Caco-2 (cell line): ENCODE measurements around the gene REC114. TPM values are rescaled to one million over a fixed set of nuclear protein-coding genes. Genes with fewer than 3 reads are reported as not detected.

Experiments used
- BruUV-seq: library from RNA; stranded (reverse); fragments of 400-500 nt; replicated peaks from 2 replicates; lab custom pipeline; 2021; lab: Mats Ljungman, UMichigan
- CTCF ChIA-PET: fragments of 300-600 bp; sonication (Branson Sonifier 250); formaldehyde crosslinking; loops from one replicate; lab custom pipeline; 2022; ENCODE audit warnings: antibody characterized with exemption; lab: Charles Lee
- POLR2A ChIA-PET: fragments of 300-600 bp; sonication (Branson Sonifier 250); formaldehyde crosslinking; loops from one replicate; lab custom pipeline; 2022; ENCODE audit warnings: antibody characterized with exemption; lab: Charles Lee
- DNase-seq, 2 experiments: peaks; one replicate each; pipeline versions ENCODE4 v3.0.0 to v3.0.0-alpha.2; 2020 to 2022
- H3K27me3 ChIP-seq: replicated peaks from 2 replicates; pipeline ENCODE4 v1.6.0; 2011; ENCODE audit warnings: low read length; ENCODE audit not compliant: control insufficient read depth, insufficient read depth
- H3K36me3 ChIP-seq: 2 replicates; pipeline ENCODE4 v1.5.1; 2011; ENCODE audit warnings: low read length; ENCODE audit not compliant: control insufficient read depth, insufficient read depth
- H3K4me1 ChIP-seq: fragments of 250-450 bp; sonication (Bioruptor Pico); 2 replicates; pipeline ENCODE4 v1.5.1; 2020; ENCODE audit warnings: mild to moderate bottlenecking
- H3K4me3 ChIP-seq: 2 replicates; pipeline ENCODE4 v1.5.1; 2011; ENCODE audit warnings: low read depth, mild to moderate bottlenecking, control low read depth, low read length
- H3K9me3 ChIP-seq: fragments of 250-450 bp; sonication (Bioruptor Pico); 2 replicates; pipeline ENCODE4 v1.5.1; 2020; ENCODE audit warnings: mild to moderate bottlenecking, moderate library complexity
- H3K27ac Mint-ChIP-seq: one replicate; pipeline ENCODE4 v1.8.0; 2022; ENCODE audit warnings: mixed read lengths; ENCODE audit not compliant: unreplicated experiment
- H3K27me3 Mint-ChIP-seq: one replicate; pipeline ENCODE4 v1.8.0; 2022; ENCODE audit warnings: mixed read lengths; ENCODE audit not compliant: insufficient read depth, unreplicated experiment
- H3K36me3 Mint-ChIP-seq: one replicate; pipeline ENCODE4 v1.8.0; 2022; ENCODE audit warnings: mild to moderate bottlenecking, mixed read lengths; ENCODE audit not compliant: insufficient read depth, unreplicated experiment
- H3K4me1 Mint-ChIP-seq: one replicate; pipeline ENCODE4 v1.8.0; 2022; ENCODE audit warnings: low read depth, mixed read lengths; ENCODE audit not compliant: unreplicated experiment
- H3K4me3 Mint-ChIP-seq: one replicate; pipeline ENCODE4 v1.8.0; 2022; ENCODE audit warnings: mild to moderate bottlenecking, moderate library complexity, mixed read lengths; ENCODE audit not compliant: unreplicated experiment
- H3K9me3 Mint-ChIP-seq: one replicate; pipeline ENCODE4 v1.8.0; 2022; ENCODE audit warnings: mixed read lengths; ENCODE audit not compliant: unreplicated experiment
- intact Hi-C: fragments of 100-400 bp; cut with micrococcal nuclease; formaldehyde crosslinking; loops from one replicate; pipeline ENCODE4 v1.10.0; 2022; ENCODE audit not compliant: unreplicated experiment
- total RNA-seq: library from RNA; stranded (reverse); gene quantifications from 2 replicates; pipeline ENCODE4 v1.2.3, GENCODE V29; 2022
- TF ChIP-seq, protein P1 (sequence below), 2 experiments: fragments of 200-600 bp in 1 of 2; IDR thresholded peaks; 1 replicate in 1 of 2; 2 replicates in 1 of 2; pipeline versions ENCODE4 v1.5.1 to v1.8.0; 2011 to 2022; ENCODE audit warnings: antibody characterized with exemption in 1 of 2, control low read depth in 1 of 2, inconsistent platforms in 1 of 2, low read depth in 1 of 2, low read length in 1 of 2, mild to moderate bottlenecking in 1 of 2, moderate library complexity in 1 of 2; ENCODE audit not compliant: insufficient read depth in 1 of 2, severe bottlenecking in 1 of 2, unreplicated experiment in 1 of 2

REC114 gene
- total RNA-seq, 1 experiment from 2014 or later: not detected

DNA sequence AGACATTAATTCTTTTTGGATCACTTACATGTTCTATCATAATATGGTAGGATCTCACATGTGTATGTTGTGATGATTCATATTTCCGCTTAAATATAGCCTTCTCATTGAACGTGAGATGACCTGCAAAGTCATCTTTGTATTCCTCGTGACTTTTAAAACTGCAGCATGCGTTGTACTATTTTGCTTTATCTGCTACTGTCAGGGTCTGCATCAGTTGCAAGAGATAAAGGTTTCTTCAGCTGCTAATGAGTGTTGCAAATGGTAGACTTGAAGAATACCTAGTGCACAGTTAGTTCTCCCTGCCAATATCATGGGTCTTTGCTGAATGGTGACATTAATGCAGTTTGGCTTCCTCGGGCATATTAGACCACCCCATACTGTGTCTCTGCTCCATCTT, 31.8 kb downstream of the REC114 start:
- TF ChIP-seq, protein P1, sequence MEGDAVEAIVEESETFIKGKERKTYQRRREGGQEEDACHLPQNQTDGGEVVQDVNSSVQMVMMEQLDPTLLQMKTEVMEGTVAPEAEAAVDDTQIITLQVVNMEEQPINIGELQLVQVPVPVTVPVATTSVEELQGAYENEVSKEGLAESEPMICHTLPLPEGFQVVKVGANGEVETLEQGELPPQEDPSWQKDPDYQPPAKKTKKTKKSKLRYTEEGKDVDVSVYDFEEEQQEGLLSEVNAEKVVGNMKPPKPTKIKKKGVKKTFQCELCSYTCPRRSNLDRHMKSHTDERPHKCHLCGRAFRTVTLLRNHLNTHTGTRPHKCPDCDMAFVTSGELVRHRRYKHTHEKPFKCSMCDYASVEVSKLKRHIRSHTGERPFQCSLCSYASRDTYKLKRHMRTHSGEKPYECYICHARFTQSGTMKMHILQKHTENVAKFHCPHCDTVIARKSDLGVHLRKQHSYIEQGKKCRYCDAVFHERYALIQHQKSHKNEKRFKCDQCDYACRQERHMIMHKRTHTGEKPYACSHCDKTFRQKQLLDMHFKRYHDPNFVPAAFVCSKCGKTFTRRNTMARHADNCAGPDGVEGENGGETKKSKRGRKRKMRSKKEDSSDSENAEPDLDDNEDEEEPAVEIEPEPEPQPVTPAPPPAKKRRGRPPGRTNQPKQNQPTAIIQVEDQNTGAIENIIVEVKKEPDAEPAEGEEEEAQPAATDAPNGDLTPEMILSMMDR (IDR thresholded peaks at IDR 0.05; ENCODE audit: insufficient read depth in 1 of 2, low read depth in 1 of 2, low read length in 1 of 2, severe bottlenecking in 1 of 2, unreplicated experiment in 1 of 2): no peak
- no peak overlapping the region for H3K27ac Mint-ChIP-seq
- H3K9me3 Mint-ChIP-seq: no peaks in the 10 kb centered on the region
- CTCF ChIA-PET: no interaction called here
- intact Hi-C loops: no loop called here
- no peak for DNase-seq
- no peaks in the 10 kb centered on the region for H3K36me3 Mint-ChIP-seq
- H3K4me3 ChIP-seq: no peak overlapping the region
- no TSS peak for BruUV-seq
- POLR2A ChIA-PET: no interaction called here
- H3K27me3 Mint-ChIP-seq: peaks cover 21% of the 10 kb centered on the region
- no peaks in the 10 kb centered on the region for H3K27me3 ChIP-seq
- H3K4me3 Mint-ChIP-seq: no peak overlapping the region
- H3K36me3 ChIP-seq: no peaks in the 10 kb centered on the region
- no peaks in the 10 kb centered on the region for H3K9me3 ChIP-seq
- H3K4me1 ChIP-seq: no peaks in the 10 kb centered on the region
- no peaks in the 10 kb centered on the region for H3K4me1 Mint-ChIP-seq

DNA sequence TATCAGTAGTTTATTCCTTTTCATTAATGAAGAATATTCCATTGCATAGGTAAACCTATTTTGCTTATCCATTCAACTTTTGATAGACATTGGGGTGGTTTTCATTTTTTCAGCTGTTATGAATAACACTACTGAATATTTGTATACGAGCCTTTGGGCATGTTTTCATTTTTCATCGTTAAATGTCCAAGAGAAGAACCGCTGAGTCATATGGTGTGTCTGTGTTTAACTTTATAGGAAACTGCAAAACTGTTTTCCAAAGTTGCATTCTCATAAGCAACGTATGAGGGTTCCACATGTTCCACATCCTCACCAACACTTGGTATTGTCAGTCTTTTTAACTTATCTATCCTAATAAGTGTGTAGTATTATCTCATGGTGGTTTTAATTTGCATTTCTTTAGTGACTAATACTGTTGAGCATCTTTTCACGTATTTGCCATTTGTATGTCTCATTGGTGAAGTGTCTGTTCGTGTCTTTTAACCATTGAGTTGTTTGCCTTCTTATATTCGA, 33.8 kb downstream of the REC114 start:
- Histone ChIP-seq H3K27me3 (no peaks in the 10 kb centered on the region), H3K4me3 (no peak overlapping the region), H3K4me1 (no peaks in the 10 kb centered on the region), H3K36me3 (no peaks in the 10 kb centered on the region), H3K9me3 (no peaks in the 10 kb centered on the region)
- ChIA-PET CTCF (no interaction called here), POLR2A (no interaction called here)
- H3K9me3 Mint-ChIP-seq: no peaks in the 10 kb centered on the region
- no peaks in the 10 kb centered on the region for H3K36me3 Mint-ChIP-seq
- no peaks in the 10 kb centered on the region for H3K4me1 Mint-ChIP-seq
- H3K4me3 Mint-ChIP-seq: no peak overlapping the region
- no peak overlapping the region for H3K27ac Mint-ChIP-seq
- TF ChIP-seq, protein P1 (IDR thresholded peaks at IDR 0.05; ENCODE audit: insufficient read depth in 1 of 2, low read depth in 1 of 2, low read length in 1 of 2, severe bottlenecking in 1 of 2, unreplicated experiment in 1 of 2): no peak
- no peak for DNase-seq
- no TSS peak for BruUV-seq
- H3K27me3 Mint-ChIP-seq: peaks cover 8% of the 10 kb centered on the region
- intact Hi-C loops: no loop called here

DNA sequence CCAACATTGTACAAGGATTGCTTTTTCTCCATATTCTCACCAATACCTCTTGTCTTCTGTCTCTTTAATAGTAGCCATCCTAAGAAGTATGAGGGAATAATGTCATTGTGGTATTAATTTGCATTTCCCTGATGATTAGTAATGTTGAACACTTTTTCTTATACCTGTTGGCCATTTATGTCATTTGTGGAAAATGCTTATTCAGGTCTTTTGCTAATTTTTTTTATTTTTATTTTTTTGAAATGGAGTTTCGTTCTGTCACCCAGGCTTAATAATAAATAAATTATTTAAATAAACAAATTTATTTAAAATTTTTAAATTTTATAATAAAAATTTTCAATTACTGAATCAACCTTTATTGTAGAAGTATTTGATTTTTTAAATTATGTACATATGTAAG, 37.1 kb downstream of the REC114 start:
- no peak overlapping the region for H3K4me3 Mint-ChIP-seq
- no peaks in the 10 kb centered on the region for H3K36me3 ChIP-seq
- ChIA-PET CTCF (no interaction called here), POLR2A (no interaction called here)
- no peak overlapping the region for H3K4me3 ChIP-seq
- H3K36me3 Mint-ChIP-seq: no peaks in the 10 kb centered on the region
- no peaks in the 10 kb centered on the region for H3K27me3 ChIP-seq
- H3K4me1 ChIP-seq: no peaks in the 10 kb centered on the region
- H3K9me3 Mint-ChIP-seq: no peaks in the 10 kb centered on the region
- H3K27me3 Mint-ChIP-seq: peaks cover 8% of the 10 kb centered on the region
- no peak for DNase-seq
- intact Hi-C loops: no loop called here
- TF ChIP-seq, protein P1 (IDR thresholded peaks at IDR 0.05; ENCODE audit: insufficient read depth in 1 of 2, low read depth in 1 of 2, low read length in 1 of 2, severe bottlenecking in 1 of 2, unreplicated experiment in 1 of 2): no peak
- H3K9me3 ChIP-seq: no peaks in the 10 kb centered on the region
- H3K4me1 Mint-ChIP-seq: no peaks in the 10 kb centered on the region
- no TSS peak for BruUV-seq
- H3K27ac Mint-ChIP-seq: no peak overlapping the region
